GM10248 (cell line): ENCODE results near the gene SLC4A8.
"Not testable (repeated sequence)": the region's sequence is repeated elsewhere in the genome, so short reads cannot be mapped to it uniquely, and the experiment has no call there.

ENCODE experiments used
- CTCF ChIA-PET: fragments of 300-600 bp; sonication (Branson Sonifier 250); formaldehyde crosslinking; extraction: SDS; loops from one replicate; lab custom pipeline; 2021; ENCODE audit warnings: antibody characterized with exemption; lab: Yijun Ruan, JAX
- POLR2A ChIA-PET: fragments of 350-650 bp; sonication (Branson Sonifier 250); formaldehyde crosslinking; extraction: SDS; loops from one replicate; lab custom pipeline; 2020; ENCODE audit warnings: antibody characterized with exemption; lab: Yijun Ruan, JAX
- DNase-seq: peaks from one replicate; pipeline ENCODE4 v3.0.0; 2012; ENCODE audit errors: extremely low spot score
- CTCF ChIP-seq: IDR thresholded peaks from 2 replicates; pipeline ENCODE4 v1.5.1; 2012; ENCODE audit warnings: mild to moderate bottlenecking, low read depth; ENCODE audit errors: extremely low read depth, missing control alignments, control extremely low read depth

SLC4A8 gene

DNA sequence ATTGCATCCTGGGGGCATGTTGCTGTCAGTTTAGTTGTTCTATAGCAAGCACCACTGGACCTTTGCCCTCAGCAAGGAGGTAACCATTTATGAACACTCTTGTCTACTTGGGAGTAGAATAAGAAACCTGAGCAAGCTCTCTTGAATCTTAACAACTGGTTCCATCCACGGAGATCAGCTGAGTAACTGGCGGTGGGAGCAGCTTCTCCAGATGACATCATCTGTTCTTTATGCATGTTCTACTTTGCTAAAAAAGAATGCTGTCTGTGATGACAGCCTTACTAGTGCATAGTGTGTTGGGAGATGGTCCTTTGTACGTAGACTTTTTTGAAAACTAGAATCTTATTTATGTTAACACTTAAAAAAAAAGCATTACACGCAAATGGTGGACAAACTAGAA lies 17.7 kb downstream of the SLC4A8 start:
- ChIA-PET POLR2A (no interaction called here), CTCF (no interaction called here)
- DNase-seq, result no peak
- TF ChIP-seq CTCF, result no peak

- CTCF ChIA-PET, result no interaction called here
- POLR2A ChIA-PET, result no interaction called here
- no peak for DNase-seq
- no peak for TF ChIP-seq CTCF
These were observed 18.9 kb downstream of the SLC4A8 start for GRCh38 chr12:51443573-51443972.

GRCh38 chr12:51448618-51449256 lies 24.1 kb downstream of the SLC4A8 start:
- TF ChIP-seq CTCF, result no peak
- ChIA-PET POLR2A (no interaction called here), CTCF (interaction anchor here (0.8 to 2.0 kb wide), 4 partner anchors 9 to 82 kb away, joined by 3 to 5 read pairs (median 4); no protein-coding TSS in a partner anchor)
- no peak for DNase-seq

- DNase-seq, result no peak
- POLR2A ChIA-PET, result no interaction called here
- CTCF ChIA-PET, result interaction anchor here (0.7 to 2.0 kb wide), 5 partner anchors 10 to 81 kb away, joined by 3 to 5 read pairs (median 4); no protein-coding TSS in a partner anchor
- TF ChIP-seq CTCF, result no peak
These were observed 25.1 kb downstream of the SLC4A8 start for GRCh38 chr12:51449580-51450246.

DNA sequence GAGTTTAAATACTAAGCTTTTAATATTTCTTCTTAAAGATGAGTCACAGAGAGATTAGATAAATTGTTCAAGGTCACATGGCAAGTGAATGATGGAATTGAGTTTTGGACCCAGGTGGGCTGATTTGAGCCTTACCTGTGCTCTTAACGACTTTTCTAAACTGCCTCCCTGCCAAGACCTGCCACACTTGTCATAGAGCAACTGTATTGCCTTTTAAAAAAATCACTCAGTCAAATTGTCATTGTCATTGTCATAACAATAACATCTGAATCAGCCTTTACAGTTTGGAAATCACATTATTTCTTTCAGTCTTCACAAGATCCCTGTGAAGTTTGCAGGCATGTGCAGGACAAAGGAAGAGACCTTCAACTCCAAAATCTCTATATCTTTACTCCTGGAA lies 25.7 kb downstream of the SLC4A8 start:
- ChIA-PET POLR2A (no interaction called here), CTCF (interaction anchor here (0.7 to 1.8 kb wide), 3 partner anchors 10 to 63 kb away, joined by 3 to 5 read pairs (median 3); no protein-coding TSS in a partner anchor)
- TF ChIP-seq CTCF, result no peak
- no peak for DNase-seq

DNA sequence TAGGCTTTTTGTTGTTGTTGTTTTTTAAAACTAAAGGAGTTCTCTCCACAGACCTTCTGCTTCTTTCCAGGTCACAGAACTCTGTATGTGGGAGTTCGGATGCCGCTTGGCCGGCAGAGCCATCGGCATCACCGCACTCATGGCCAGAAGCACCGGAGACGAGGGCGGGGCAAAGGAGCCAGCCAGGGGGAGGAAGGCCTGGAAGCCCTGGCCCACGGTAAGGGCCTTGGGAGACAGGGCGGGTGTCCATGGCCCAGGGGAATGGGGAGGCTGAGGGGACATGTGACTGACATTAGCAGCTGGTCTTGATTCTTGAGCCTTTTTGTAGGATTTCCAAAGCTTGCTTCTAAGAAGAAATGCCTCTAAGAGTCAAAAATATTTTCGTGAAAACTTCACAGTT lies 26.2 kb downstream of the SLC4A8 start:
- CTCF ChIA-PET, result interaction anchor here (1.0 to 1.8 kb wide), 2 partner anchors 9 to 30 kb away, joined by 3 to 5 read pairs; no protein-coding TSS in a partner anchor

DNA sequence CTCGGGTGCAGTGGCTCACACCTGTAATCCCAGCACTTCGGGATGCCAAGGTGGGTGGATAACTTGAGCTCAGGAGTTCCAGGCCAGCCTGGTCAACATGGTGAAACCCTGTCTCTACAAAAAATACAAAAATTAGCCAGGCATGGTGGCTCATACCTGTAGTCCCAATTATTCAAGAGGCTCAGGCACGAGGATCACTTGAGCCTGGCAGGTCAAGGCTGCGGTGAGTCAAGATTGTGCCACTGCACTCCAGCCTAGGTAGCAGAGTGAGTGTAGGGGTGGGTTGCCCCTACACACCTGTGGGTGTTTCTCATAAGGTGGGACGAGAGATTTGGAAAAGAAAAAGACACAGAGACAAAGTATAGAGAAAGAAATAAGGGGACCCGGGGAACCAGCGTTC lies 29.4 kb downstream of the SLC4A8 start:
- POLR2A ChIA-PET, DNase-seq, CTCF ChIA-PET: not testable (repeated sequence)

More for the DNA sequence above, 26.2 kb downstream of the SLC4A8 start:
- no peak for DNase-seq
- TF ChIP-seq CTCF, result no peak
- POLR2A ChIA-PET, result no interaction called here

GRCh38 chr12:51455050-51455449 lies 30.4 kb downstream of the SLC4A8 start:
- CTCF ChIA-PET, DNase-seq, POLR2A ChIA-PET: not testable (repeated sequence)
